DOHH2 (cell line): ENCODE data around the gene MXD3.

ENCODE experiments used
- EZH2phosphoT487 ChIP-seq: fragments of 200-600 bp; sonication (generic); IDR thresholded peaks from 2 replicates; pipeline ENCODE4 v1.6.1; 2017; ENCODE audit warnings: borderline replicate concordance, mild to moderate bottlenecking, antibody characterized with exemption, low read length, moderate library complexity, mixed read lengths
- TF ChIP-seq, protein P1 (sequence below): fragments of 200-600 bp; sonication (generic); IDR thresholded peaks from one replicate; pipeline ENCODE4 v1.5.1; 2014; ENCODE audit warnings: antibody characterized with exemption, mild to moderate bottlenecking, low read depth, low read length; ENCODE audit not compliant: poor library complexity, severe bottlenecking

DNA sequence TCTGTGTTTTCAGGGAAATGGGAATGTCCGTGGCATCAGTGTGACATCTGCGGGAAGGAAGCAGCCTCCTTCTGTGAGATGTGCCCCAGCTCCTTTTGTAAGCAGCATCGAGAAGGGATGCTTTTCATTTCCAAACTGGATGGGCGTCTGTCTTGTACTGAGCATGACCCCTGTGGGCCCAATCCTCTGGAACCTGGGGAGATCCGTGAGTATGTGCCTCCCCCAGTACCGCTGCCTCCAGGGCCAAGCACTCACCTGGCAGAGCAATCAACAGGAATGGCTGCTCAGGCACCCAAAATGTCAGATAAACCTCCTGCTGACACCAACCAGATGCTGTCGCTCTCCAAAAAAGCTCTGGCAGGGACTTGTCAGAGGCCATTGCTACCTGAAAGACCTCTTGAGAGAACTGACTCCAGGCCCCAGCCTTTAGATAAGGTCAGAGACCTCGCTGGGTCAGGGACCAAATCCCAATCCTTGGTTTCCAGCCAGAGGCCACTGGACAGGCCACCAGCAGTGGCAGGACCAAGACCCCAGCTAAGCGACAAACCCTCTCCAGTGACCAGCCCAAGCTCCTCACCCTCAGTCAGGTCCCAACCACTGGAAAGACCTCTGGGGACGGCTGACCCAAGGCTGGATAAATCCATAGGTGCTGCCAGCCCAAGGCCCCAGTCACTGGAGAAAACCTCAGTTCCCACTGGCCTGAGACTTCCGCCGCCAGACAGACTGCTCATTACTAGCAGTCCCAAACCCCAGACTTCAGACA lies 17.7 kb downstream of the MXD3 start:
- TF ChIP-seq, protein P1, sequence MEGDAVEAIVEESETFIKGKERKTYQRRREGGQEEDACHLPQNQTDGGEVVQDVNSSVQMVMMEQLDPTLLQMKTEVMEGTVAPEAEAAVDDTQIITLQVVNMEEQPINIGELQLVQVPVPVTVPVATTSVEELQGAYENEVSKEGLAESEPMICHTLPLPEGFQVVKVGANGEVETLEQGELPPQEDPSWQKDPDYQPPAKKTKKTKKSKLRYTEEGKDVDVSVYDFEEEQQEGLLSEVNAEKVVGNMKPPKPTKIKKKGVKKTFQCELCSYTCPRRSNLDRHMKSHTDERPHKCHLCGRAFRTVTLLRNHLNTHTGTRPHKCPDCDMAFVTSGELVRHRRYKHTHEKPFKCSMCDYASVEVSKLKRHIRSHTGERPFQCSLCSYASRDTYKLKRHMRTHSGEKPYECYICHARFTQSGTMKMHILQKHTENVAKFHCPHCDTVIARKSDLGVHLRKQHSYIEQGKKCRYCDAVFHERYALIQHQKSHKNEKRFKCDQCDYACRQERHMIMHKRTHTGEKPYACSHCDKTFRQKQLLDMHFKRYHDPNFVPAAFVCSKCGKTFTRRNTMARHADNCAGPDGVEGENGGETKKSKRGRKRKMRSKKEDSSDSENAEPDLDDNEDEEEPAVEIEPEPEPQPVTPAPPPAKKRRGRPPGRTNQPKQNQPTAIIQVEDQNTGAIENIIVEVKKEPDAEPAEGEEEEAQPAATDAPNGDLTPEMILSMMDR, result no peak
- TF ChIP-seq EZH2phosphoT487, result no peak
